NCI-H226 (cell line): ENCODE data around the gene ZNF318.
"Not testable (repeated sequence)": the region's sequence is repeated elsewhere in the genome, so short reads cannot be mapped to it uniquely, and the experiment has no call there.

ENCODE experiments used
- DNase-seq: peaks from one replicate; pipeline ENCODE4 v3.0.0-alpha.2; 2015

ZNF318 gene, protein sequence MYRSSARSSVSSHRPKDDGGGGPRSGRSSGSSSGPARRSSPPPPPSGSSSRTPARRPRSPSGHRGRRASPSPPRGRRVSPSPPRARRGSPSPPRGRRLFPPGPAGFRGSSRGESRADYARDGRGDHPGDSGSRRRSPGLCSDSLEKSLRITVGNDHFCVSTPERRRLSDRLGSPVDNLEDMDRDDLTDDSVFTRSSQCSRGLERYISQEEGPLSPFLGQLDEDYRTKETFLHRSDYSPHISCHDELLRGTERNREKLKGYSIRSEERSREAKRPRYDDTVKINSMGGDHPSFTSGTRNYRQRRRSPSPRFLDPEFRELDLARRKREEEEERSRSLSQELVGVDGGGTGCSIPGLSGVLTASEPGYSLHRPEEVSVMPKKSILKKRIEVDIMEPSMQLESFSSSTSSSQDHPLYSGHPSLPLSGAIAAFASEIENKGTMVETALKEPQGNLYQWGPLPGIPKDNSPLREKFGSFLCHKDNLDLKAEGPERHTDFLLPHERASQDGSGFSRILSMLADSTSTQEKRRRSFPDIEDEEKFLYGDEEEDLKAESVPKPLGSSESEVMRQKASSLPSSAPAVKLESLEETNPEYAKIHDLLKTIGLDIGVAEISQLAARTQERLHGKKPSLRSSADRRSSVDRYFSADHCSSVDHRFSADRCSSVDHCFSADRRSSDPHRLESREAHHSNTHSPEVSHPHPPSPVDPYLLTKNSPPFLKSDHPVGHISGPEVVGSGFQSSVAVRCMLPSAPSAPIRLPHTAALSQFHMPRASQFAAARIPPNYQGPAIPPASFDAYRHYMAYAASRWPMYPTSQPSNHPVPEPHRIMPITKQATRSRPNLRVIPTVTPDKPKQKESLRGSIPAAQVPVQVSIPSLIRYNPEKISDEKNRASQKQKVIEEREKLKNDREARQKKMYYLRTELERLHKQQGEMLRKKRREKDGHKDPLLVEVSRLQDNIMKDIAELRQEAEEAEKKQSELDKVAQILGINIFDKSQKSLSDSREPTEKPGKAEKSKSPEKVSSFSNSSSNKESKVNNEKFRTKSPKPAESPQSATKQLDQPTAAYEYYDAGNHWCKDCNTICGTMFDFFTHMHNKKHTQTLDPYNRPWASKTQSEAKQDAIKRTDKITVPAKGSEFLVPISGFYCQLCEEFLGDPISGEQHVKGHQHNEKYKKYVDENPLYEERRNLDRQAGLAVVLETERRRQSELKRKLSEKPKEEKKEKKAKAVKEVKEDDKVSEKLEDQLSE (N-terminal part only)

DNA sequence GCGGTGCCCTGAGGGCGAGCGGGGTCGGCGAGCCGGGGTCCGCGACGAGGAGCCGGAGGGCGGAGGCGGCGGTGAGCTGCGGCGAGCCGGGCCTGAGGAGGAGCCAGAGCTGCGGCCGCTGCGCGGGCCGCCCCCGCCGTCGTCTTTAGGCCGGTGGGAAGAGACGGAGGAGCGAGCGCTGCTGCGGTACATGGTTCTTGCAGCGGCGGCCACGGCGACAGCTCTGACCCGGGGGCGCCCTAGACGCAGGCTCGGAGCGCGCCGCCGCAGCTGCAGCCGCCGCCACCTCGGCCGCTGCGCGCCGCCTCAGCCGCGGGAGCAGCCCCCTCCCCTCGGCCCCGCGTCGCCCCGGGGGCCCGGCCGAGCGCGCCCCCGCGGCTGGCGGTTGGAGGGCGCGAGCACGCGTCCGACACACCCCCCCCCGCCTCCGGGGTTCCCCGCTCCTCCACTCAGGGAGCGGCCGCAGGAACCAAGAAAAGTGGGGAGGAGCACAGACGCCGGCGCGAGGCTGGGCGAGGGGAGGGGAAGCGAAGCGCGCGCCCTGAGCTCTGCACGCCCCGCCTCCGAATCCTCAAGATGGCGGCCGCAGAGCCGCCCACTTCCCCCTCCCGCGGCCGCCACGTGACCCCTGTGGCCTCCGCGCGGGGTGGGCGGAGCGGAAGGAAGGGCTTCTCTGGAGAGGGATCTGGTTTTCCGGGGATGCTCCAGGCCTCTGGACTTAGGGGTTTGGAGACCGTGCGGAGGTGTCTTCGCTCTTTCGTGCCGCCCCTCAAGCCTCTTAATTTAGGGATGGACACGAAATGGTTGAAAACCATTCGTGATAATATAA is at the start of gene ZNF318:
Gene ZNF318 (minus strand): TSS at position 474 of the 829 bp plus-strand sequence. CDS start 282 bp downstream, at position 192.
- peak; percentile 96 for DNase-seq

DNA sequence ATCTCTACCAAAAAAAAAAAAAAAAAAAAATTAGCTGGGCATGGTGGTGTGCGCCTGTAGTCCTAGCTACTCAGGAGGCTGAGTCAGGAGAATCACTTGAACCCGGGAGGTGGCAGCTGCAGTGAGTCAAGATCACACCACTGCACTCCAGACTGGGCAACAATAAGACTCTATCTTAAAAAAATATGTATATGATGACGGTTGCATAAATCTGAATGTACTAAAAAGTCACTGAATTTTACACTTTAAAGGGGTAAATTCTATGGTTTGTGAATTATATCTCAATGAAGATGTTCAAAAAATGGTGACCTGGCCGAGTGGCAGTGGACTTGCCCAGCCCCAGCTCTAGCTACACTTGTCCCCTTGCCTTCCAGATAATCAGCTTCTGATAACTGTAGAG is 47.5 kb upstream of the ZNF318 start:
- no peak for DNase-seq

DNA sequence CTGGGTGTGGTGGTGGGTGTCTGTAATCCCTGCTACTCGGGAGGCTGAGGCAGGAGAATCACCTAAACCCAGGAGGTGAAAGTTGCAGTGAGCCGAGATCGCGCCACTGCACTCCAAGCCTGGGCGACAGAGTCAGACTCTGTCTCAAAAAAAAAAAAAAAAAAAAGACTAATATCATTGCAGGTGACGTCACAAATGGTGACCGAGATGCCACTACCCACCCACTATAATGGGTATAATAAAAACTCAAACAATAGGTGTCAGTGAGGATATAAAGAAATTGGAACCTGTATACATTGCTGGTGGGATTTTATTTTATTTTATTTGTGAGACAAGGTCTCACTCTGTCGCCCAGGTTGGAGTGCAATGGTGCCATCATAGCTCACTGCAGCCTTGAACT is 45.8 kb upstream of the ZNF318 start:
- not testable (repeated sequence) for DNase-seq

DNA sequence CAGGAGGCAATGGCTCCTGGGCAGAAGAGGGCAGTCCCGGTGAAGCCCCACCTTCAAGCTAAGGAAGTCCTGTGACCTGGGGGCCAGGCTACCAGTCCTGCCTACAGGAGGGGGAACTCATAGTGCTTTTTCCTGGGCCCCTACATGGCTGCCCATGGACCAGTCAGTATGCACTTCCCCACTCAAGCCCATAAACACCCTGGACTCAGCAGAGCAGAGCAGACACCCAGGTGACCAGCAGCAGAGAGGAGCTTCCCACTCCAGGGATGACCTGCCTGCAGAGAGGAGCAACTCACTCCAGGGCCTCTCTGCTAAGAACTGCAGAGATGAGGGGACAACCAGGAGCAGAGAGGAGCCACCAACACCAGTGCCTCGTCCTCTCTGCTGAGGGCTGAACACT is 43.6 kb upstream of the ZNF318 start:
- no peak for DNase-seq

DNA sequence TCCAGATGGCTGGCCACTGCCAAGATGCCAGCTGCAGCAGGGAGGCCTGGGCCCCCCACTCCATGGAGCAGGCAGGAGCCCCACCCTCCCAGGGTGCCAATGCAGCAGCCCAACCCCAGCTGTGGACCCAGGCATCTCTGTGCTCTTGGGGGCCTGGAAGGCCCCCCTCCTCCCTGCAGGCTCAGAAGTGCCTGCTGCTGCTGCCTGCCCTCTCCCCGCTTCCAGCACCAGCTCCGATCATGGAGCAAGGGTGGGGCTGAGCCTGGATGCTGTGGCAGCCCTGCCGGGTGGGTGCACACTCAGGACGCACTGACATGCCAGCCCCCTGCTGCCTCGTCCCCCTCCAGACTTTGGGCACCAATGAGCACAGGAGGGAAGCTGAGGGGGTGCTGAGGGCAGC is 43.1 kb upstream of the ZNF318 start:
- no peak for DNase-seq

DNA sequence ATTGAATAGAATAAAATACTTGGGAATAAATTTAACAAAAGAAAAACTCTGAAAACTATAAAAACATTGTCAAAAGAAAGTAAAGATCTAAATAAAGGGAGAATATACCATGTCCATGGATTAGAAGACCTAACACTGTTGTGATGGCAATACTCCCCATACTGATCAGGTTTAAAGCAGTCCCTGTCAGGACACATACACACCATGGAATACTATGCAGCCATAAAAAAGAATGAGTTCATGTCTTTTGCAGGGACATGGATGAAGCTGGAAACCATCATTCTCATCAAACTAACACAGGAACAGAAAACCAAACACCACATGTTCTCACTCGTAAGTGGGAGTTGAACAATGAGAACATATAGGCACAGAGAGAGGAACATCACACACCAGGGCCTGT is 41.3 kb upstream of the ZNF318 start:
- not testable (repeated sequence) for DNase-seq

DNA sequence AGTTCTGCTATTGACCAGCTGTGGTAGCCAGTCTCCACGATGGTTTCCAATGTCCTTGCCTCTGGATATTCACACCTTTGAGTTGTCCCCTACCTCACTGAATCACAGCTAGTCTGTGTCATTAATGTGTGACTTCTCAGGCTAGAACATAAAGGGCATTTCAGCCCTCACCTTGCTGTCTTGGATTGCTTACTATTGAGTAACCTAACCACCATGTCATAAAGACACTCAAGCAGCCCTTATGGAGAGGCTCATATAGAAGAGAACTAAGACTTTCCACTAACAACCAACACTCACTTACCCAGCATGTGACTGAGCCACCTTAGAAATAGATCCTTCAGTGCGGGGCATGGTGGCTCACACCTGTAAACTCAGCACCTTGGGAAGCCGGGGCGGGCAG is 38.8 kb upstream of the ZNF318 start:
- DNase-seq = no peak

DNA sequence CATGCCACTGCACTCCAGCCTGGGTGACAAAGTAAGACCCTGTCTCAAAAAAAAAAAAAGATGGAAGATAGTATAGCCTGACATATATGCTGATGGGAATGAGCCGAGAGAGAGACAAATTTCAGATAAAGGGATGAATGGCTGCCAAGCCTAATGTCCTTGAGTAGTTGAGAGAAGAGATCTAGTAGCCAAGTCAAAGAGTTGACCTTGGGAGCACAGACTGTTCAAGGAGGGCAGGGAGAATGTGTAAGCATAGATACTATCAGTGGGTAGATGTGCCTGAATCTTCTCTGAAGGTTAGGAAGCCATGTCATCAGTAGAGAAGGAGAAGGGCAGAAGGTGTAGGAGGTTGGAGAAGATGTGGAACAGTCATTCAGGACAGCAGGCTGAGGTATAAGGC is 37.8 kb upstream of the ZNF318 start:
- DNase-seq = no peak

DNA sequence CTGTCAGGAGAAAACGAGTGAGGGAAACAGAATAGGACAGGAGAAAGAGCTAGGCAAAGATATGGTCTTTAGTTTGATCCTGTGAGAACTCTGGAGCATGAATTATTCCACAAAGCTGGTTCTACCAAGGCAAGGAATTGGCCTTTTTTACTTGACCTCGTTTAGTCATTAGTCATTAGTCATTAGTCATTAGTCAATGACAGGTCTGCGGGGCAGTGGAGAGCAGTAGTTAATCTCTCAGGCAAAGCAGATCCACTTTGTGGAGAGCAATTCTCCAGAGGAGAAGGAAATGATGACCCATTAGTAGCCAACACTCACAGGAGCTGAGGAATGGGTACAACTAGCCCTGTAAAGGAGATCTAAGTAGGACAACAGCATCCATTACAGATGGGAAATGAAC is 35.9 kb upstream of the ZNF318 start:
- peak; percentile 54 for DNase-seq

DNA sequence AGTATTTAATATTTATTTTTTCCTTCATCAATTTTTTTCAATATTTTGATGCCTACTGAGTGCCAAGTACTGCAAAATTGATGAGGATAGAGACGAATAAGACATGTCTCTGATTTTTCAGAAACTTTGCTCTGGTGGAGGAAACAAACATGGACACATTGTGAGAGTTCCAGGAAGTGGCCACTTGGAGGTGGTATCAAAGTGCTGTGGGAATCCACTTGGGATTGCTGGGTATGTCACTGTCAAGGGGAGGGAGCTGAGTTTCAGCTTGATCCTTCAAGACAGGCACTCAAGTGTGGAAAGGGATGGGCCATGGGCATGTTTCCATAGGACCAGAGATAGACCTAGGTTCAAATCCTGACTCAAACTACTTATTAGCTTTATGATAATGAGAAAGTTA is 33.4 kb upstream of the ZNF318 start:
- DNase-seq = no peak

DNA sequence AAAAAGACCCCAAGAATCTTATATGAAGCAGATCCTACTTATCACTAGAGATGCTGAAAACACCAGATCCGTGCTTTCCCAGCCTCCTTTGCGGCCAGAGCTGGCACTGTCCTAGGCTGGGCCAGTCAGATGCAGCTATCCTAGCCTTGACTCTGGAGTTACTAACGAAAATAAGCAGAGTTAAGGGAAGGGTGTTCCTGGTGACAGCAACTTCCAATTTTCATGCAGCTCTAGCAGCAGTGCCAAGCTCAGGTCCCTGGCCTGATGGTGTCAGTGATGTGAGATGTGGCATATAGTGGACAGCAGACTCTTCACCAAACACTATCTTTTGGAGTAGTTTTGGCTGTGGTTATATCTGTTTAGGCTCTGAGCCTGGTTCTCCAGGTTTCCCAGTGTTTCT is 32.3 kb upstream of the ZNF318 start:
- DNase-seq = no peak

DNA sequence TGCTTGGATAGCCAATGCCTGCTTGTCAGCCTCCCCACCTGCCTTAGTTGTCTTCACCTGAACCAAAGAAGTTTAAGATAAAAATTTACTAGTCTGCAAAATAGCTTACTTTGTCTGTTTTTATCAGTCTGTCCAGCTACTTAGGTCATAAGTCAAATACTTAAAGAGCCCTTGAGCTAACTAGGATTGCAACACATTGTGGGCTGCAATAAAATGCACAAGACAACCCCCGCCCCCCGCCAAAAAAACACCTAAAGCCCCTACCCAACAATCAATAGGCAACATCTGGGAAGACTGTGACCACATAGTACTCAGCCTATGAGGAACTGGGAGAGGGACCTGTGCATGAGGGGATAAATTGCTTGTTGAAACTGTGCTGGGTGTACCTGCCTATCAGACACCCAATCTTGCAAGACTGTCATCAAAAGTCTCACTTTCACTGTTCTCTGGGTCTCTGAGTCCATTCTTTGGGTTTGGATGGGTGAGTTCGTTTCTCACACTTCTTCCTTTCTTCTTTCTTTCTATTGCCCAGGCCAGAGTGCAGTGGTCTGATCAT is 30.6 kb upstream of the ZNF318 start:
- no peak for DNase-seq

DNA sequence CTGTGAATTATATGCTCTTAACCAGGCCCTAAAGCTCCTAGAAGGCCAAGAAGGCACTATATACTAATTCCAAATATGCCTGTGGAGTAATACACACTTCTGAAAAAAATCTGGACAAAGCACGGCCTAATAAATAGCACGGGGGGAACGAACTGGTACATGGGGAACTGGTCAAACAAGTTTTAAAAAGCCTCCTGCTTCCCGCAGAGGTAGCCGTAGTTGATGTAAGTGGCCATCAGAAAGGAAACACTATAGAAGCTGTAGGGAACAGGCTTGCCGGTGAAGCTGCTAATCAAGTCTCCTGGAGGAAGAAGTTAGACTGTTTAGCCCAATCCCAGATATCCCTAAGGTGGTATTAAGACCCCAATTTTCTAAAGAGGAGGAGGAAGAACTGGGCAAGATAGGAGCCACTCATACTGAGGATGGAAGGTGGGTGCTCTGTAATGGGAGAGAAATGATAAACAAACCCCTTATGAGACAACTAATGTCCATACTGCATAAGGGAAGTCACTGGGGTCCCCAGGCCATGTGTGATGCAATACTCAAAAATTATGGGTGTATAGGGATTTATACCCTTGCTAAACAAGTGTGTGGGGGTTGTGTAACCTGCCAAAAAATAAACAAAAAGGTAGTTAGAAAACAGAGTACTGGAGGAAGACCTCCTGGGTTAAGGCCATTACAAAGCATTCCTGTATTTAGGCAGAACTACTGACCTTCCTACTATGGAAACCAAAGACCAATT is 27.1 kb upstream of the ZNF318 start:
- DNase-seq = no peak

DNA sequence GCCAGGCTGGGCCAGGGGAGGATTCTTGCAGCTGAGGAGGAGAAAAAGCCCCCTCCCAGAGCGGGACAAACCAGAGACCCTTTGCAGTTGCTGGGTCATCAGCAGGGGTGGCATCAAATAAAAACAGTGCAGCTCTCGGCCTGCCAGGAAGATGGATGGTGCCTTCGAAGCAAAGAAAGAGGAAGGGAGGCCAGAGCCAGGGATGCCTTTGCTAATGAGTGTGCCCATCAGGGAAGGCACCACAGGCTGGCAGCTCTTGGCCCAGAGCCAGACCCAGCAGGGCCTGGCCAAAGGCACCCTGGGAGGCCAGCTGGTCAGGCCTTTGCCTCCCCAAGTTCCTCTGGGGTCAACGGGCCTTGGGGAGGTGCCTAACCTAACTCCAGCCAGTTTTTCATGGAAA is 26.3 kb upstream of the ZNF318 start:
- DNase-seq = no peak

DNA sequence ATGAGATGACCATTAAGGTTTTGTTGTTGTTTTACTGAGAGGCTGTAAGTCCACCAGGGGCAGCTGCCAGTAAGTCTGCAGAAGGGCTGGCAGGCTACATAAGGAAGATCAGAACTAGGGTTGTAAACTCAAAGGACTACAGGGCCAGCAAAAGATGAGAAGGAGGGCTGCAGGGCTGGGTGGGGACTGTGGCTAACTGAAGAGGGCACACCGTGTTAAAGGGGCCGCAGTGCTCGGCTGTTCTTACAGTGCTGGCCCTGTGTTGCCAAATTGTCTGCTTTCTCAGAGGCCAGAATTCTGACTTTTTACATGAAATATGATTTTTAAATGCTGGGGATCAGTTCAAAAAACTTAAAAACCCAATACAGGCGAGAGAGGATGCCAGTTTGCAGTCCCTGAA is 25.5 kb upstream of the ZNF318 start:
- DNase-seq = no peak

DNA sequence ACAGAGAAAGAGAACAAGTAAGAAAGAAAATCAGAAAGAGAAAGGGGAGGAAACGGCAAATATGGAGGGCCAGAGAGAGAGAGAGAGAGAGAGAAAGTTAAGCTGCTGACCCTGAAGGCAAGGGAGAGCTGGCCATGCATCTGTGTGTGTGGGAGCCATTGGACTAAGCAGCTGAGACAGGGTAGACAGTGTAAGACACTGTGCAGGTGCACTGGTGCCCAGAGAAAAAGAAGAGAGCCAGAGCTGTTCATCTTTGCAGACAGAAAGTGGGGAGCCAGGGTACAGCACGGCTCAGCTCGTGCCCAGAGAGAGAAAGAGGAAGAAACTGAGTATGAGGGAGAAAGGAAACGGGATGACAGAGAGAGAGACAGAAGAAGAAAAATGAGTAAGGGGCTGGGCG is 24.2 kb upstream of the ZNF318 start:
- no peak for DNase-seq

DNA sequence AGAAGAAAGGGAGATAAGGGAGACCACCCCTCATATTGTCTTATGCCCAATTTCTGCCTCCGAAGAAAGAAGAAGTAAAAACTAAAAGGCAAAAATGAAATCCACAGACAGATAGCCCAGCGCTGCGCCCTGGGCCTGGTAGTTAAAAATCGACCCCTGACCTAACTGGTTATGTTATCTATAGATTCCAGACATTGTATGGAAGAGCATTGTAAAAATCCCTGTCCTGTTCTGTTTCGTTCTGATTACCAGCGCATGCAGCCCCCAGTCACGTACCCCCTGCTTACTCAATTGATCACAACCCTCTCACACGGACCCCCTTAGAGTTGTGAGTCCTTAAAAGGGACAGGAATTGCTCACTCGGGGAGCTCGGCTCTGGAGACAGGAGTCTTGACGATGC is 23.7 kb upstream of the ZNF318 start:
- DNase-seq = not testable (repeated sequence)

DNA sequence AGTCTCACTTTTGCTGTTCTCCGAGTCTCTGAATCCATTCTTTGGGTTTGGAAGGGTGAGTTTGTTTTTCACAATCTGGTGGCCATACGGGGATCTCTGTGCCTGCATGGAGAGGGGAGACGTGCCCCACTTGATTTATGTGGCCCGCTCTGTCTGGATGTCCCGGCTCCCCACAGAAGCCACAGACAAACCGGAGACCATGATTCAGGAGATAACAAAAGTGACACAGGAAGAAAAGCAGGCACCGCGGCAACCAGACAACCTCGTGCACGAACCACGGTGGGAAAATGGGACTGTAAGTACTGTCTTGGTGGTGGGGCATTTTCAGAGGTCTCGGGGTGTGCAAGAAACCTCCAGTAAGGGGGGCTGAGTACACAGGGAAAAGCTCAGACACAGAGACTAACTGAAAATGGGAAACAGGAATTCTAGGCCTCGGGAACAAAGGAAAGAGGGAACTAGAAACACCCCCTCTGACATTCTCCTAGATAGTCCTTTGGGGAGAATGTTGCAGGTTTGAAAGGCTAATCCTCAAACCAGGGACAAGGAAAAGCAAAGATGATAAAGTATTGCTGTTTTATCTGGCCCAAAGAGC is 22.1 kb upstream of the ZNF318 start:
- no peak for DNase-seq

DNA sequence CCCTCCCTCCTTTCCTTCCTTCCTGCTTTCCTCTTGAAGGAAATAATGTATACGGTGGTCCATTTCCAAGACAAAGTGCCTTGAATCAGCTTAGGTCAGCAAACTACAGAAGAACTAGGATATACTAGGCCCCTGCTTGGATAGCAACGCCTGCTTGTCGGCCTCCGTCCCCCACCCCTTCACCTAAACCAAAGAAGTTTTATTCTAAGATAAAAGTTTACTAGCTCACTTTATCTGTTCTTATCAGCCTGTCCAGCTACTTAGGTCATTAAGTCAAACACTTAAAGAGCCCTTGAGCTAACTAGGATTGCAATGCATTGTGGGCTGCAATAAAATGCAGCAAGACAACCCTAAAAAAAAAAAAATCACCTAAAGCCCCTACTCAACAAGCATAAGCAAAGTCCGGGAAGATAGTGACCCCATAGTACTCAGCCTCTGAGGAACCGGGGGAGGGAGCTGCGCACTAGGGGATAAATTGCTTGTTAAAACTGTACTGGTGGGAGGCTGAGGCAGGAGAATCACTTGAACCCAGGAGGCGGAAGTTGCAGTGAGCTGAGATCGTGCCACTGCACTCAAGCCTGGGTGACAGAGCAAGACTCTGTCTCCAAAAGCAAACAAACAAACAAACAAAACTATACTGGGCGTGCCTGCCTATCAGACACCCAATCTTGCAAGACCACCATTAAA is 21.4 kb upstream of the ZNF318 start:
- not testable (repeated sequence) for DNase-seq

DNA sequence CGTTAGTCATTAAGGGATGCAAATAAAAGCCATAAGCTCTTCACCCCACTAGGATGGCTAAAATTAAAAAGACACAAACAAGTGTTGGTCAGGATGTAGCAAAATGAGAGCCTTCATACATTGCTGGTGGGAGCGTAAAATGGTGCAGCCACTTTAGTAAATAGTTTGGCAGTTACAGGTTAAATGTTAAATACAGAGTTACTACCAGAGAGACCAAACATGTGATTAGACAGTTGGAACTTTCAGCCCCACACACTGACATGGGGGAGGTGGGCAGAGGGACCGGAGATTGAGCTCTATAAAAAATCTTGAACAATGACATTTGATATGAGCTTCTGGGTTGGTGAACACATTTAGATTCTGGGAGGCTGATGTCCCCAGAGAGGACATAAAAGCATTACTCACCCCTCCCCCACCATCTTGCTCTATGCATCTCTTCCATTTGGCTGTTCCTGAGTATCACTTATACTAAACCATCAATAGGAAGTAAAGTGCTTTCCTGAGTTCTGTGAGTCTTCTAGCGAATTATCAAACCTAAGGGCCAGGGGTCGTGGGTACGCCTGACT is 20.4 kb upstream of the ZNF318 start:
- DNase-seq = no peak
